Liver (tissue), 9 donors: ENCODE measurements around the gene LRRC36. TPM values are rescaled to one million over a fixed set of nuclear protein-coding genes. Genes with fewer than 3 reads are reported as not detected.

ENCODE experiments used
- DNase-seq: peaks from one replicate; pipeline ENCODE4 v3.0.0-alpha.2; 2017; ENCODE audit warnings: low spot score
- H3K27ac ChIP-seq, 2 donors: one replicate each; pipeline ENCODE4 v1.7.0; 2013; ENCODE audit warnings: inconsistent platforms in 2 of 2, low read length in 2 of 2, control low read depth in 1 of 2, low read depth in 1 of 2, mild to moderate bottlenecking in 1 of 2
- H3K27me3 ChIP-seq, 4 donors: one replicate each; pipeline versions ENCODE4 v1.6.1 to v1.7.0; 2013; ENCODE audit warnings: low read length in 3 of 4, inconsistent platforms in 1 of 4, mild to moderate bottlenecking in 1 of 4, moderate library complexity in 1 of 4; ENCODE audit not compliant: control insufficient read depth in 4 of 4, insufficient read depth in 4 of 4
- H3K36me3 ChIP-seq, 4 donors: one replicate each; pipeline versions ENCODE4 v1.6.1 to v1.7.0; 2013; ENCODE audit warnings: low read length in 3 of 4, mild to moderate bottlenecking in 3 of 4, low read depth in 1 of 4, moderate library complexity in 1 of 4; ENCODE audit not compliant: control insufficient read depth in 4 of 4, insufficient read depth in 3 of 4
- H3K4me1 ChIP-seq, 4 donors: one replicate each; pipeline versions ENCODE4 v1.6.1 to v1.7.0; 2013; ENCODE audit warnings: low read length in 3 of 4, mild to moderate bottlenecking in 3 of 4, moderate library complexity in 1 of 4; ENCODE audit not compliant: control insufficient read depth in 4 of 4, insufficient read depth in 4 of 4
- H3K4me3 ChIP-seq, 3 donors: one replicate each; pipeline versions ENCODE4 v1.6.1 to v1.7.0; 2013; ENCODE audit warnings: low read length in 3 of 3, control low read depth in 1 of 3, low read depth in 1 of 3, mild to moderate bottlenecking in 1 of 3
- H3K9ac ChIP-seq, 2 donors: one replicate each; pipeline ENCODE4 v1.7.0; 2013; ENCODE audit warnings: low read length in 2 of 2, mild to moderate bottlenecking in 2 of 2, moderate library complexity in 2 of 2, control low read depth in 1 of 2, low read depth in 1 of 2
- H3K9me3 ChIP-seq, 4 donors: one replicate each; pipeline versions ENCODE4 v1.6.1 to v1.7.0; 2013; ENCODE audit warnings: low read length in 3 of 4; ENCODE audit not compliant: control insufficient read depth in 4 of 4
- ATF3 ChIP-seq: IDR thresholded peaks from 2 replicates; pipeline ENCODE4 v1.6.1; 2016; ENCODE audit warnings: antibody characterized with exemption
- CTCF ChIP-seq: fragments of 150-350 bp; IDR thresholded peaks from 2 replicates; pipeline ENCODE4 v1.5.1; 2017; ENCODE audit warnings: improper control_type of control experiment, low read depth, low read length; ENCODE audit not compliant: missing input control
- EGR1 ChIP-seq, 2 donors: IDR thresholded peaks; 2 replicates each; pipeline ENCODE4 v1.6.1; 2016 to 2018; ENCODE audit warnings: antibody characterized with exemption in 2 of 2, low read depth in 2 of 2
- FOXA1 ChIP-seq: IDR thresholded peaks from 2 replicates; pipeline ENCODE4 v1.6.1; 2016; ENCODE audit warnings: antibody characterized with exemption
- FOXA2 ChIP-seq: IDR thresholded peaks from 2 replicates; pipeline ENCODE4 v1.6.1; 2016; ENCODE audit warnings: antibody characterized with exemption
- GABPA ChIP-seq, 2 donors: IDR thresholded peaks in 1 of 2; conservative IDR thresholded peaks in 1 of 2; 2 replicates each; pipeline ENCODE4 v1.6.1; 2016; ENCODE audit warnings: antibody characterized with exemption in 2 of 2, mild to moderate bottlenecking in 1 of 2, moderate library complexity in 1 of 2
- HNF4A ChIP-seq, 2 donors: conservative IDR thresholded peaks; 2 replicates each; pipeline ENCODE4 v1.6.1; 2016; ENCODE audit warnings: antibody characterized with exemption in 2 of 2, mild to moderate bottlenecking in 2 of 2
- HNF4G ChIP-seq: IDR thresholded peaks from 2 replicates; pipeline ENCODE4 v1.6.1; 2016; ENCODE audit warnings: antibody characterized with exemption
- JUND ChIP-seq, 2 donors: IDR thresholded peaks; 2 replicates each; pipeline ENCODE4 v1.6.1; 2016; ENCODE audit warnings: antibody characterized with exemption in 2 of 2
- MAX ChIP-seq: IDR thresholded peaks from 2 replicates; pipeline ENCODE4 v1.6.1; 2016; ENCODE audit warnings: antibody characterized with exemption
- NR2F2 ChIP-seq: IDR thresholded peaks from 2 replicates; pipeline ENCODE4 v1.6.1; 2016; ENCODE audit warnings: antibody characterized with exemption
- RAD21 ChIP-seq, 2 donors: IDR thresholded peaks; 2 replicates each; pipeline ENCODE4 v1.6.1; 2016; ENCODE audit warnings: antibody characterized with exemption in 2 of 2, mild to moderate bottlenecking in 2 of 2
- REST ChIP-seq: IDR thresholded peaks from 2 replicates; pipeline ENCODE4 v1.6.1; 2016; ENCODE audit warnings: antibody characterized with exemption, mild to moderate bottlenecking
- RXRA ChIP-seq, 2 donors: IDR thresholded peaks; 2 replicates each; pipeline ENCODE4 v1.6.1; 2017 to 2018; ENCODE audit warnings: antibody characterized with exemption in 2 of 2, mild to moderate bottlenecking in 1 of 2
- SP1 ChIP-seq: IDR thresholded peaks from 2 replicates; pipeline ENCODE4 v1.6.1; 2018; ENCODE audit warnings: antibody characterized with exemption, mild to moderate bottlenecking
- TAF1 ChIP-seq: conservative IDR thresholded peaks from 2 replicates; pipeline ENCODE4 v1.6.1; 2016; ENCODE audit warnings: antibody characterized with exemption, mild to moderate bottlenecking
- YY1 ChIP-seq: IDR thresholded peaks from 2 replicates; pipeline ENCODE4 v1.6.1; 2016; ENCODE audit warnings: antibody characterized with exemption, mild to moderate bottlenecking
- ZBTB33 ChIP-seq: IDR thresholded peaks from 2 replicates; pipeline ENCODE4 v1.6.1; 2016; ENCODE audit warnings: antibody characterized with exemption
- WGBS: extraction: QIAGEN DNeasy Blood & Tissue Kit; methylation state at CpG from one replicate; pipeline ENCODE4 v1.1.7; 2013; 5-methylcytosine and 5-hydroxymethylcytosine counted together
- polyA plus RNA-seq, 2 donors: library from polyadenylated mRNA; stranded (reverse) in 1 of 2; unstranded in 1 of 2; fragments of 200-250 nt in 1 of 2; fragments of >200 nt in 1 of 2; fragmentation: Nextera tagmentation in 1 of 2; extraction: Ambion mirVana in 1 of 2; gene quantifications; one replicate each; pipeline versions ENCODE4 v1.2.1 to v1.2.3, GENCODE V29; 2013 to 2015
- total RNA-seq, 2 donors: library from RNA; depleted of rRNA; stranded (reverse); fragments of >200 nt; gene quantifications; one replicate each; pipeline ENCODE4 v1.2.3, GENCODE V29; 2014
- donor health status: healthy.
- donor health status: healthy.
- donor health status: healthy.
- donor health status: healthy.
- donor health status: healthy.

Gene LRRC36
- total and polyA plus RNA-seq, 4 donors, result 0.08 TPM; not detected in 3

- Histone ChIP-seq H3K27me3 (no peaks in the 10 kb centered on the region), H3K27ac (no peak overlapping the region), H3K4me1 (peaks cover 0 to 4% (median 0%) of the 10 kb centered on the region in 4 donors), H3K36me3 (no peaks in the 10 kb centered on the region), H3K9ac (no peak overlapping the region), H3K4me3 (no peak overlapping the region), H3K9me3 (no peaks in the 10 kb centered on the region)
- TF ChIP-seq HNF4A (conservative IDR thresholded peaks at IDR 0.05), result no peak
- TF ChIP-seq TAF1, result no peak
- TF ChIP-seq GABPA (IDR thresholded peaks at IDR 0.05 in 1 of 2, conservative IDR thresholded peaks at IDR 0.05 in 1 of 2), result no peak
- TF ChIP-seq EGR1 (IDR thresholded peaks at IDR 0.05; ENCODE audit: low read depth in 2 of 2), result no peak
- TF ChIP-seq REST, result no peak
- TF ChIP-seq ATF3, result no peak
- TF ChIP-seq FOXA1, result no peak
- TF ChIP-seq FOXA2, result no peak
- no peak for TF ChIP-seq HNF4G
- no peak for TF ChIP-seq NR2F2
- no peak for TF ChIP-seq SP1
- TF ChIP-seq RXRA (IDR thresholded peaks at IDR 0.05), result no peak
- no peak for TF ChIP-seq RAD21 (IDR thresholded peaks at IDR 0.05)
- WGBS, result 84% methylated on average over 8 of the region's 8 CpGs
- no peak for DNase-seq
Measured at GRCh38 chr16:67387479-67388079, 61.0 kb downstream of the LRRC36 start.

- WGBS, result 90% methylated on average over 8 of the region's 8 CpGs
- Histone ChIP-seq H3K36me3 (no peaks in the 10 kb centered on the region), H3K27me3 (no peaks in the 10 kb centered on the region), H3K9ac (no peak overlapping the region), H3K27ac (no peak overlapping the region), H3K4me3 (no peak overlapping the region), H3K4me1 (peaks cover 0 to 6% (median 0%) of the 10 kb centered on the region in 4 donors), H3K9me3 (no peaks in the 10 kb centered on the region)
- DNase-seq, result no peak
- no peak for TF ChIP-seq REST
- TF ChIP-seq RAD21 (IDR thresholded peaks at IDR 0.05), result no peak
- TF ChIP-seq EGR1 (IDR thresholded peaks at IDR 0.05; ENCODE audit: low read depth in 2 of 2), result no peak
- TF ChIP-seq FOXA2, result no peak
- no peak for TF ChIP-seq HNF4A (conservative IDR thresholded peaks at IDR 0.05)
- TF ChIP-seq RXRA (IDR thresholded peaks at IDR 0.05), result no peak
- no peak for TF ChIP-seq NR2F2
- TF ChIP-seq YY1, result no peak
- TF ChIP-seq FOXA1, result no peak
- no peak for TF ChIP-seq SP1
- TF ChIP-seq JUND (IDR thresholded peaks at IDR 0.05), result no peak
- TF ChIP-seq TAF1, result no peak
- TF ChIP-seq GABPA (IDR thresholded peaks at IDR 0.05 in 1 of 2, conservative IDR thresholded peaks at IDR 0.05 in 1 of 2), result no peak
- TF ChIP-seq ZBTB33, result no peak
- no peak for TF ChIP-seq CTCF
- no peak for TF ChIP-seq HNF4G
- TF ChIP-seq MAX, result no peak
- no peak for TF ChIP-seq ATF3
Measured at GRCh38 chr16:67388191-67388590, 61.6 kb downstream of the LRRC36 start.
